Right ventricle myocardium superior (tissue), 1 donor: Measurements from ENCODE around the gene GSAP. TPM values are rescaled to one million over a fixed set of nuclear protein-coding genes. Genes with fewer than 3 reads are reported as not detected.
"Not testable (repeated sequence)": the region's sequence is repeated elsewhere in the genome, so short reads cannot be mapped to it uniquely, and the experiment has no call there.

Experiments used
- ATAC-seq: fragments of 200-7000 bp; cut with Tn5 transposase; one replicate; pipeline ENCODE4 v1.9.1; 2020; ENCODE audit warnings: mild to moderate bottlenecking; ENCODE audit not compliant: poor library complexity
- DNase-seq: peaks from one replicate; pipeline ENCODE4 v3.0.0-alpha.2; 2020
- intact Hi-C: fragments of 100-400 bp; cut with DNase I; formaldehyde crosslinking; loops from one replicate; pipeline ENCODE4 v1.11.2; 2022
- long read RNA-seq: library from polyadenylated mRNA; unstranded; transcript quantifications from one replicate; pipeline ENCODE4 v2.0.0, GENCODE V29; 2021
- total RNA-seq: library from RNA; stranded (reverse); fragmentation: NEBNext Ultra II Directional; extraction: Animal tissue kit (Norgen Biotek cat#: 25700); gene quantifications from one replicate; pipeline ENCODE4 v1.2.1, GENCODE V29; 2021
- donor health status: DM: no; HTN: yes; CAD: no; lungs with severe emphysema.

GSAP gene
- 8.0 TPM for total RNA-seq
- long read RNA-seq, transcript GSAP-201 (31 exons, 3,251 nt), result major isoform, 12 of 23 reads
- long read RNA-seq, partial matches to known transcripts, result 3 of 23 reads
- long read RNA-seq, other reads (novel, unspliced or antisense), result 8 of 23 reads

- intact Hi-C loops, result loop anchor here (10.0 kb wide), 1 partner anchor 119 kb away; the partner anchor contains the start of gene PTPN12
- DNase-seq (peak; percentile 79), ATAC-seq (peak; percentile 90)
These were observed at the start of gene GSAP for GRCh38 chr7:77415823-77416620. TSS of gene GSAP (minus strand) at chr7:77416349. CDS start at chr7:77416321, 28 bp downstream.

- ATAC-seq, result no peak
- intact Hi-C loops, result no loop called here
These were observed 49.1 kb upstream of the GSAP start for GRCh38 chr7:77465256-77465655.

GRCh38 chr7:77464589-77464988, 48.4 kb upstream of the GSAP start:
- intact Hi-C loops, result no loop called here
- ATAC-seq (no peak), DNase-seq (no peak)

More at GRCh38 chr7:77465256-77465655, 49.1 kb upstream of the GSAP start:
- no peak for DNase-seq

- DNase-seq, ATAC-seq, intact Hi-C loops: not testable (repeated sequence)
These were observed 47.5 kb upstream of the GSAP start for GRCh38 chr7:77463632-77464031.

GRCh38 chr7:77461842-77462241, 45.7 kb upstream of the GSAP start:
- intact Hi-C loops, result no loop called here
- no peak for ATAC-seq

GRCh38 chr7:77461246-77461645, 45.1 kb upstream of the GSAP start:
- intact Hi-C loops, result no loop called here
- ATAC-seq, result no peak
- DNase-seq, result no peak

More at GRCh38 chr7:77461842-77462241, 45.7 kb upstream of the GSAP start:
- no peak for DNase-seq

- intact Hi-C loops, result no loop called here
- no peak for DNase-seq
These were observed 43.9 kb upstream of the GSAP start for GRCh38 chr7:77460057-77460486.

GRCh38 chr7:77459311-77459726, 43.2 kb upstream of the GSAP start:
- no peak for ATAC-seq
- intact Hi-C loops, result no loop called here

More at GRCh38 chr7:77460057-77460486, 43.9 kb upstream of the GSAP start:
- ATAC-seq, result no peak

GRCh38 chr7:77458786-77459185, 42.6 kb upstream of the GSAP start:
- intact Hi-C loops, result no loop called here
- no peak for DNase-seq
- no peak for ATAC-seq

More at GRCh38 chr7:77459311-77459726, 43.2 kb upstream of the GSAP start:
- no peak for DNase-seq

GRCh38 chr7:77457779-77458178, 41.6 kb upstream of the GSAP start:
- ATAC-seq (no peak), DNase-seq (no peak)
- intact Hi-C loops, result no loop called here

- ATAC-seq, result no peak
- intact Hi-C loops, result no loop called here
- no peak for DNase-seq
These were observed 40.5 kb upstream of the GSAP start for GRCh38 chr7:77456696-77457095.

GRCh38 chr7:77455321-77455720, 39.2 kb upstream of the GSAP start:
- DNase-seq, result peak; percentile 62
- peak; percentile 83 for ATAC-seq
- intact Hi-C loops, result no loop called here

GRCh38 chr7:77454802-77455201, 38.7 kb upstream of the GSAP start:
- ATAC-seq, result no peak
- intact Hi-C loops, result no loop called here

GRCh38 chr7:77453531-77453930, 37.4 kb upstream of the GSAP start:
- peak; percentile 76 for ATAC-seq
- DNase-seq, result no peak
- intact Hi-C loops, result no loop called here

More at GRCh38 chr7:77454802-77455201, 38.7 kb upstream of the GSAP start:
- no peak for DNase-seq

GRCh38 chr7:77451950-77452349, 35.8 kb upstream of the GSAP start:
- intact Hi-C loops, DNase-seq, ATAC-seq: not testable (repeated sequence)

- no peak for ATAC-seq
- intact Hi-C loops, result no loop called here
- no peak for DNase-seq
These were observed 34.5 kb upstream of the GSAP start for GRCh38 chr7:77450613-77451012.

GRCh38 chr7:77450054-77450453, 33.9 kb upstream of the GSAP start:
- DNase-seq (no peak), ATAC-seq (no peak)
- intact Hi-C loops, result no loop called here

GRCh38 chr7:77447616-77448015, 31.5 kb upstream of the GSAP start:
- ATAC-seq (no peak), DNase-seq (no peak)
- intact Hi-C loops, result no loop called here

- DNase-seq (no peak), ATAC-seq (no peak)
- intact Hi-C loops, result no loop called here
These were observed 28.0 kb upstream of the GSAP start for GRCh38 chr7:77444123-77444522.

- ATAC-seq, result no peak
- intact Hi-C loops, result no loop called here
- no peak for DNase-seq
These were observed 26.9 kb upstream of the GSAP start for GRCh38 chr7:77443042-77443441.
